Activated CD4-positive, alpha-beta T cell treated with anti-CD3 and anti-CD28 coated beads, Interleukin-2, amount 10 ng/mL, durations not matched to agents 7 days and 5 days (primary cell): ENCODE results near the gene ALG6. TPM values are rescaled to one million over a fixed set of nuclear protein-coding genes. Genes with fewer than 3 reads are reported as not detected.
"Not testable (repeated sequence)": the region's sequence is repeated elsewhere in the genome, so short reads cannot be mapped to it uniquely, and the experiment has no call there.

Experiments
- CTCF ChIA-PET: fragments of 350-600 bp; sonication (Branson Sonifier 250); formaldehyde crosslinking; loops from one replicate; lab custom pipeline; 2021; ENCODE audit warnings: antibody characterized with exemption; lab: Charles Lee
- POLR2A ChIA-PET: fragments of 350-600 bp; sonication (Branson Sonifier 250); formaldehyde crosslinking; loops from one replicate; lab custom pipeline; 2021; ENCODE audit warnings: antibody characterized with exemption; lab: Charles Lee
- DNase-seq: peaks from one replicate; pipeline ENCODE4 v3.0.0-alpha.2; 2020
- H3K27ac Mint-ChIP-seq: one replicate; pipeline ENCODE4 v1.8.0; 2021; ENCODE audit warnings: mild to moderate bottlenecking, moderate library complexity, mixed read lengths
- H3K27me3 Mint-ChIP-seq: one replicate; pipeline ENCODE4 v1.8.0; 2021; ENCODE audit warnings: mixed read lengths
- H3K36me3 Mint-ChIP-seq: one replicate; pipeline ENCODE4 v1.8.0; 2021; ENCODE audit warnings: low read depth, mixed read lengths
- H3K4me1 Mint-ChIP-seq: one replicate; pipeline ENCODE4 v1.8.0; 2021; ENCODE audit warnings: mixed read lengths
- H3K4me3 Mint-ChIP-seq: one replicate; pipeline ENCODE4 v1.8.0; 2021; ENCODE audit warnings: mild to moderate bottlenecking, moderate library complexity, mixed read lengths
- H3K9me3 Mint-ChIP-seq: one replicate; pipeline ENCODE4 v1.8.0; 2021; ENCODE audit warnings: mixed read lengths
- total RNA-seq, 2 experiments: library from RNA; stranded (reverse); gene quantifications; one replicate each; pipeline ENCODE4 v1.2.3, GENCODE V29; 2021

ALG6 gene
- total RNA-seq, 2 experiments from 2014 or later = 26.9 to 28.9 TPM

DNA sequence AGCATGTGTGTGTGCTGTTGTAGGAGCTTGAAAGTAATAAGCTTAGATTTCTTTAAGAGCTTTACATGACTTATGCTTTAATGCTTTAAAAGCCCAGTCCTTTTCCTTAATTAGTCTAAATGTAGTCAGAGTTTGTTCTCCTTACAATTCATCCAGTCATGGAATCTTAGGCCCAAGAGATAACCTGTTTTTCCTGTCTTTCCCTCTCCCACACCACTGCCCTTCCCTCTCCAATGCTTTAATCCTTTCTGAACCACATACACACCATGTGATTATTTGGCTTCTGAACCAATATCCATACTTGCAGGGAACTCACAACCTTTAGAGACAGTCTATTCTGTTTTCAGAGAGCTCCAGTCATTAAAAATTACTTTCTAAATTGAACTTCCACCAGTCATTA, 37.6 kb downstream of the ALG6 start:
- Mint-ChIP-seq H3K36me3 (peaks cover 28% of the 10 kb centered on the region), H3K4me1 (peaks cover 2% of the 10 kb centered on the region), H3K9me3 (no peaks in the 10 kb centered on the region), H3K27ac (peak overlapping the region; percentile 67), H3K27me3 (no peaks in the 10 kb centered on the region), H3K4me3 (no peak overlapping the region)
- ChIA-PET POLR2A (no interaction called here), CTCF (interaction anchor here (1.3 kb wide), 1 partner anchor 8 kb away, joined by 3 read pairs; no protein-coding TSS in a partner anchor)
- no peak for DNase-seq

DNA sequence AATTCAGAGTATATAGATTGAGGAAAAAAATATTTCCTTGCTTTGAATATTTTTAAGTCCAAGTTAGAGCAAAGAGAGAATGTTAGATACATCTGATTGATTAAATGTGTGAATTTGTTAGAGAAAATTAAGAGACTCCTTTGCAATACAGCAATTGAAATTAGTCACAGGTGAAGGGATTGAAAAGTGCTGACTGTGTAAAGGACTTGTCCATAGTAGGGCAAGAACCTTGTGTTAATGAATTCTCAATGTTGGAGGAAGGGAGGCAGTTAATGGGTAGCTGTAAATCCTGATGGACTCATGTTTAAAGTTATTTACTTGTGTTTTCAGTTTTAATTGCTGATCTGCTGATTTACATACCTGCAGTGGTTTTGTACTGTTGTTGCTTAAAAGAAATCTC, 38.6 kb downstream of the ALG6 start:
- CTCF ChIA-PET = no interaction called here
- no peaks in the 10 kb centered on the region for H3K9me3 Mint-ChIP-seq

DNA sequence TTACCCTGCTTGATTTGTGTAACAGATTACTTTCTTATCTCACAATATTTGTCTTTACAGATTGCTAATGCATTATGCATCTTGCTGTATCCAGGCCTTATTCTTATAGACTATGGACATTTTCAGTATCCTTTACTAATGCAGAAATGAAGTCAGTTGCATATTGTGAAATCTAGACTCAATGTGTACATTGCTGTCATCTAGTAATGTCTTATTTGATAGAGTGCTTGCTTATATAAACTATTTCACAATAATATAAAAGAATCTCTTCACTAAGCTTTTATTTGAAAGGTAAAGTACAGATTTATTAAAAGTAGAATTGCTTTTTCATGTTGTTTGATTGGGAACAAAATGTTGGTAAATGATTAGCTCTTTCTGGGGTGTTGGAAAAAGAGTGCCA, 39.6 kb downstream of the ALG6 start:
- Mint-ChIP-seq H3K9me3 (no peaks in the 10 kb centered on the region), H3K27ac (no peak overlapping the region), H3K4me1 (peaks cover 2% of the 10 kb centered on the region), H3K27me3 (no peaks in the 10 kb centered on the region), H3K36me3 (peaks cover 26% of the 10 kb centered on the region), H3K4me3 (no peak overlapping the region)
- POLR2A ChIA-PET = no interaction called here
- DNase-seq = no peak
- CTCF ChIA-PET = no interaction called here

More for the DNA sequence above, 38.6 kb downstream of the ALG6 start:
- H3K36me3 Mint-ChIP-seq = peaks cover 22% of the 10 kb centered on the region
- POLR2A ChIA-PET = no interaction called here
- H3K27ac Mint-ChIP-seq = no peak overlapping the region
- no peak overlapping the region for H3K4me3 Mint-ChIP-seq
- H3K27me3 Mint-ChIP-seq = no peaks in the 10 kb centered on the region
- no peak for DNase-seq
- peaks cover 2% of the 10 kb centered on the region for H3K4me1 Mint-ChIP-seq

DNA sequence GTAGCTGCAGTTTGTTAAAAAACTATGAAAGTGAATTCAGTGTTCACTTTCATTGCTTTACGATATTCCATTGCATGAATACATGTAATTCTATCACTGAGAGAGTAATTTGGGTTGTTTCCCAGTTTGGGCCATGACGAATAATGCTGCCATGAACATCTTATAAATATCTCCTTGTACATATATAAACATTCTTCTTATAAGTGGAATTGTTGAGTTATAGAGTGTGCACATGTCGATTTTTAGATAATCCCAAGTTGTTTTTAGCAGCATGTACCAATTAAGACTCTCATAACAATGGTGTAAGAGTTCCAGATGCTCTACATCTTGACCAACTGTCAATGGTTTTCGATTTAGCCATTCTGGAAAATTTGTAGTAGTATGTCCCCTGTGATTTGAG, 40.9 kb downstream of the ALG6 start:
- Mint-ChIP-seq H3K9me3 (no peaks in the 10 kb centered on the region), H3K4me3 (no peak overlapping the region), H3K4me1 (peaks cover 2% of the 10 kb centered on the region), H3K36me3 (peaks cover 23% of the 10 kb centered on the region), H3K27ac (no peak overlapping the region), H3K27me3 (no peaks in the 10 kb centered on the region)
- CTCF ChIA-PET = interaction anchor here (1.0 kb wide), 1 partner anchor 34 kb away, joined by 4 read pairs; no protein-coding TSS in a partner anchor
- POLR2A ChIA-PET = no interaction called here
- DNase-seq = no peak

DNA sequence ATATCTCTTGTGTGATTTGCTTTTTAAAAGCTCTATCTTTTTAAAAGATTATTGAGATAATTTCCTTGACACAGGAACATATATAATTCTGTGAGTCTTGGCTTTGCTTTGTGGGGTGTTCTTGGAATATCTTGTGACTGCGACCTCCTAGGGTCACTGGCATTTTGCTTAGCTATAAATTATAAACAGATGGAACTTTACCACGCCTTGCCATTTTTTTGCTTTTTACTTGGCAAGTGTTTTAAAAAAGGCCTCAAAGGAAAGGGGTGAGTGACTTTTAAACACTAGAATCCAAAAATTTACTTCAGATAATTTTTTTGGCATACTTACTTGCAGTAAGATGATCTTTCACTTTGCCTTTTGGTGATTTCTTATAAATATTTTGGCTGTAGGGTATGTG, 43.6 kb downstream of the ALG6 start:
- H3K36me3 Mint-ChIP-seq = peaks cover 17% of the 10 kb centered on the region
- ChIA-PET POLR2A (no interaction called here), CTCF (interaction anchor here (0.9 kb wide), 1 partner anchor 15 kb away, joined by 4 read pairs; no protein-coding TSS in a partner anchor)
- H3K4me1 Mint-ChIP-seq = no peaks in the 10 kb centered on the region
- H3K9me3 Mint-ChIP-seq = no peaks in the 10 kb centered on the region
- H3K27ac Mint-ChIP-seq = no peak overlapping the region
- no peak for DNase-seq
- no peaks in the 10 kb centered on the region for H3K27me3 Mint-ChIP-seq
- H3K4me3 Mint-ChIP-seq = no peak overlapping the region

DNA sequence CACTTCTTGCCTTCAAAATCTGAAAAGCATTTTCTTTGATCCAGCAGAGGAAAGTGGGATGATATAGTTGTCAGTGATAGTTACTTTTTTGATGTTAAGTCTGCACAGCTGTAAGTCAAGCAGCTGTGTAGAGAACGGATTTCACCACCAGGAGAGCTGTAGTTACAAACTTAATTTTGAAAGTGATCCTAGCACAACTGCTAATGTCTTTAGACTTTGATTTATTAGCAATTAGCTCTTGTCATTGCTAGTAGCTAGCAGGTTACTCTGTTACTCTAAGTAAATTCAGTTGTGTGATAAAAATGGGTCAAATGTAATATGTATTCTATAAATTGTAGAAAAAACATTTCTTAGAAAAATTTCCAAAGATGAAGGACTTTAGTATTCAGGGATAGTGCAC, 46.0 kb downstream of the ALG6 start:
- H3K36me3 Mint-ChIP-seq = peaks cover 12% of the 10 kb centered on the region
- no peak overlapping the region for H3K27ac Mint-ChIP-seq
- no peaks in the 10 kb centered on the region for H3K4me1 Mint-ChIP-seq
- H3K9me3 Mint-ChIP-seq = no peaks in the 10 kb centered on the region
- DNase-seq = no peak
- H3K27me3 Mint-ChIP-seq = no peaks in the 10 kb centered on the region
- ChIA-PET POLR2A (no interaction called here), CTCF (interaction anchor here (0.7 to 1.5 kb wide), 2 partner anchors 9 to 600 kb away, joined by 3 to 5 read pairs; no protein-coding TSS in a partner anchor)
- no peak overlapping the region for H3K4me3 Mint-ChIP-seq

DNA sequence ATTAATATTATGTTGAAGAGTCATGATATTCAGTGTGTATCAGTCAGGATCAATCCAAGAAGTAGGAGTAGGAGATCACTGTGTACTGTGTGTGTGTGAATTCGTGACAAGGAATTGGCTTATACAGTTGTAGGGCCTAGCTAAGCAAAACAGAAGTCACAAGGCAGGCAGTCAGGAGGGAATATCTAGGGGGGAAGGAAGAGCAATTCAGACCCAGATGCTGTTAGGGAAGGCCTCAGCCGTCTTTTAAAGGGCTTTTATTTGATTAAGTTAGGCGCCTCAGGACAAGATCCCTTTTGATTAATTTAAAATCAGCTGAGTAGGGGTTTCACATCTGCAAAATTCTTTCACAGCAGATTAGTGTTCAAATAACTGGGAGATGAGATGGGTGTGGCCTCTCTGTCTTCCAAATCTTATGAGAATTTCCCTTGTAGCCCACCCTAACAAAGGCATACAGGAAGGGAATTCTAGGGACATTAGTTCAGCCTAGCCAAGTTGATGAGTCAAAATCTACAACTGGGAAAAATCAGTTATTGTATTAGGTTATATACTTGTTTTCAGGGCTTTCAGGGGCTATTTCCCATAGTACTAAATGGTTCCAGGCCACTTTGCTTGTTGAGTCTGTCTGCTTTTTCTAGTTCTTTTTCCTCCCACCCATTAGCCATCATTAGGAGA, 47.4 kb downstream of the ALG6 start:
- no peaks in the 10 kb centered on the region for H3K27me3 Mint-ChIP-seq
- H3K9me3 Mint-ChIP-seq = no peaks in the 10 kb centered on the region
- no peak overlapping the region for H3K4me3 Mint-ChIP-seq
- ChIA-PET CTCF (no interaction called here), POLR2A (no interaction called here)
- DNase-seq = no peak
- H3K36me3 Mint-ChIP-seq = peaks cover 9% of the 10 kb centered on the region
- H3K27ac Mint-ChIP-seq = no peak overlapping the region
- H3K4me1 Mint-ChIP-seq = no peaks in the 10 kb centered on the region

DNA sequence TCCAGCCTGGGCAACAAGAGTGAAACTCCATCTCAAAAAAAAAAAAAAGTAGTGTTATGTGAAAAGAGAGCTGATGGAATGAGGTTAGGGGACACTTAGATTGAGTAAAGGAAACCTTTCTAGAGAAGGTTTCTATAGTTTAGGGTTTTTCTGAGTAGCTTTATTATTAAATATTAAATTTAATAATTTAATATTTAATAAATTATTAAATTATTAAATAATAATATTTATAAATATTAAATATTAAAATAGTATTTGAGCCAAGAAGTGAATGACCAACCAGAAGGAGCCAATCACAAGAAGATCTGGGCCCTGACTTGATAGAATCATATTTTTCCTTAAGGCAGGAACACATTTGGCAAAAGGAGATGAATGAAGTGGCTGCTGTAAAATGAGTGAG, 50.7 kb downstream of the ALG6 start:
- POLR2A ChIA-PET = no interaction called here
- no peak for DNase-seq
- H3K9me3 Mint-ChIP-seq = no peaks in the 10 kb centered on the region
- H3K27ac Mint-ChIP-seq = no peak overlapping the region
- H3K36me3 Mint-ChIP-seq = peaks cover 5% of the 10 kb centered on the region
- CTCF ChIA-PET = interaction anchor here (0.6 kb wide), 1 partner anchor 44 kb away, joined by 3 read pairs; no protein-coding TSS in a partner anchor
- no peaks in the 10 kb centered on the region for H3K27me3 Mint-ChIP-seq
- no peak overlapping the region for H3K4me3 Mint-ChIP-seq
- H3K4me1 Mint-ChIP-seq = no peaks in the 10 kb centered on the region

DNA sequence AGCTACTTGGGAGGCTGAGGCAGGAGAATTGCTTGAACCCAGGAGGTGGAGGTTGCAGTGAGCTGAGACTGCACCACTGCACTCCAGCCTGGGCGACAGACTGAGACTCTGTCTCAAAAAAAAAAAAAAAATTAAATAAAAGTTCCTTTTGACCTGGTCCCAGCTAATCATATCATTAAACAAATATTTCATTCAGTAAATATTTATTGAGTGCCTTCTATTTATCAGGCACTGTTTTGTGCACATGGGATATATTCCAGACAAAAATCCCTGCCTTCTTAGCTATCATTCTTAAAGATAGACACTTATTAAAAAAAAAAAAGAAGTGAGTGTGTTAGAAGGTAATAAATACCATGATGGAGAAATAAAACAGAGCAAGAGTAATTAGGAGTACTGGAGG, 53.3 kb downstream of the ALG6 start:
- H3K36me3 Mint-ChIP-seq, DNase-seq, POLR2A ChIA-PET, H3K4me3 Mint-ChIP-seq, H3K4me1 Mint-ChIP-seq, H3K27ac Mint-ChIP-seq, H3K9me3 Mint-ChIP-seq, CTCF ChIA-PET, H3K27me3 Mint-ChIP-seq: not testable (repeated sequence)

DNA sequence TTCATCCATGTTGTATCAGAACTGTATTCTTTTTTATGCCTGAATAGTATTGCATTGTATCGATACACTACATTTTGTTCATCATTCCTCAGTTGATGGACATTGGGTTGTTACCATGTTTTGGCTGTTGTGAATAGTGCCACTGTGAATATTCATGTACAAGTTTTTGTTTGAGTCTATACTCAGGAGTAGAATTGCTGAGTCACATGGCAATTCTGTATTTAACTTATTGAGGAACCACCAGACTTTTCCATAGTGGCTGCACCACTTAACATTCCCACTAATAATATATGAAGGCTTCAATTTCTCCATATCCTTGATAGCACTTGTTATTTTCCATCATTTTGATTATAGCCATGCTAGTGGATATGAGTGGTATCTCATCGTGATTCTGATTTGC, 56.2 kb downstream of the ALG6 start:
- H3K4me1 Mint-ChIP-seq = no peaks in the 10 kb centered on the region
- no peak overlapping the region for H3K27ac Mint-ChIP-seq
- no peak for DNase-seq
- H3K36me3 Mint-ChIP-seq = peaks cover 8% of the 10 kb centered on the region
- POLR2A ChIA-PET = no interaction called here
- CTCF ChIA-PET = no interaction called here
- H3K27me3 Mint-ChIP-seq = no peaks in the 10 kb centered on the region
- no peaks in the 10 kb centered on the region for H3K9me3 Mint-ChIP-seq
- no peak overlapping the region for H3K4me3 Mint-ChIP-seq

DNA sequence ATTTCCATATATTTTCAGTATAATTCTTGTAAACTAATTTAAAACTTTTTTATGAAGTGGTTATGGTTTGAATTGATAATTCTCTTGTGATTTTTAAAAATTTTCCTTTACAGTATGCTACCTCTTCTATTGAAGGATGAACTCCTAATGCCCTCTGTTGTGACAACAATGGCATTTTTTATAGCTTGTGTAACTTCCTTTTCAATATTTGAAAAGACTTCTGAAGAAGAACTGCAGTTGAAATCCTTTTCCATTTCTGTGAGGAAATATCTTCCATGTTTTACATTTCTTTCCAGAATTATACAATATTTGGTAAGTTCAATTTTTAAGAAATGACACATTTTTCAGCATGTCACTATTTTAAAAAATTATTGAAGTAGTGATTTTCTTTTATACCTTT, 61.4 kb downstream of the ALG6 start:
- Mint-ChIP-seq H3K4me3 (no peak overlapping the region), H3K9me3 (peaks cover 6% of the 10 kb centered on the region), H3K4me1 (no peaks in the 10 kb centered on the region), H3K27me3 (no peaks in the 10 kb centered on the region), H3K27ac (no peak overlapping the region), H3K36me3 (peaks cover 19% of the 10 kb centered on the region)
- no peak for DNase-seq
- ChIA-PET POLR2A (no interaction called here), CTCF (no interaction called here)

DNA sequence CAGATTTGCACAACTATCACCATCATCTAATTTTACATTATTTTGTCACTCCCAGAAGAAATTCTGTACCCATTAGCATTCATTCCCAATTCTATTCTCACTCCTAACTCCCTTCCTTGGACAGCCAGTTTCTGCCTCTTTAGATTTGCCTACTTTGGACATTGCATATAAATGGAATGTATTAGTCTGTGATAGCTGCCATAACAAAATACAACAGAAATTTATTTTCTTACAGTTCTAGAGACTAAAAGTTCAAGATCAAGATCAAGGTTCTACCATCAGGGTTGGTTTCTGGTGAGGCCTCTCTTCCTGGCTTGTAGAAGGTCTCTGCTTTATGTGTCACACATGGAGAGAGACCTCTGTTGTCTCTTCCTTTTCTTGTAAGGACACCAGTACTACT, 61.9 kb downstream of the ALG6 start:
- Mint-ChIP-seq H3K9me3 (peaks cover 6% of the 10 kb centered on the region), H3K36me3 (peaks cover 19% of the 10 kb centered on the region), H3K4me3 (no peak overlapping the region), H3K27me3 (no peaks in the 10 kb centered on the region), H3K4me1 (no peaks in the 10 kb centered on the region), H3K27ac (no peak overlapping the region)
- CTCF ChIA-PET = no interaction called here
- DNase-seq = no peak
- POLR2A ChIA-PET = no interaction called here

DNA sequence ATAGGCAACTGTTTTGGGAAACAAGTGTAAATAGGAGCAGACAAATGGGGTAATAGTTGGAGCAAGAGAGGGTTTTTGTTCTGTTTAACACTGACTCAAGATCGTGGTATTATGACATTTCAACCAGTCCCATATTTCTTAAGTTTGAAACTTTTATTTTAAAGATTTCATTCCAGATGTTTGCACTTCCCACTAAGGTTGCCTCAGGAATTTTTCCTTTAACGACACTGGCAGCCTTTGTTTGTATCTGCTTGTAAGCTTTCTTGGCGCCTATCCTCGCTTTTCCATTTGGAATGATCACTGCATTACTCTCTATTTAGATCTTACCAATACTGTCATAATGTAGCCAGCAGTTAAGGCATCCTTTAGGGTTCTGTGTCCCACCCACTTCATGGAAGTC, 67.7 kb downstream of the ALG6 start:
- Mint-ChIP-seq H3K4me1 (no peaks in the 10 kb centered on the region), H3K9me3 (no peaks in the 10 kb centered on the region), H3K36me3 (peaks cover 21% of the 10 kb centered on the region), H3K27ac (no peak overlapping the region), H3K4me3 (no peak overlapping the region), H3K27me3 (no peaks in the 10 kb centered on the region)
- ChIA-PET CTCF (no interaction called here), POLR2A (no interaction called here)
- DNase-seq = no peak

DNA sequence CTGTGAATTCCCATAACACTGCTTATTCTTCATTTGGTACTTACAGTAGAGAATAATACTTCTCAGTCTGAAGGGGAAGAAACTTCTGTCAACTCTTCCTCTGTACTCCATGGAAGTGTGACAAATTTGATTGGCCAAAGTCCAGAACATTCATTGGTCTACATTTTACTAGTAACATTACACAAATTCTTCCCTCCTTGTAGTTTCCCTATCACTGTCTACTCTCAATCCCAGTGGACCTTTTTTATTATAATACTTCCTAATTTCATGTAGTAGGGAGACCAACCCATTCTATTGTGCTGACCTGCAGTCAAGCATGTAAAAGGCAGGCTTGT, 74.7 kb downstream of the ALG6 start:
- no peak for DNase-seq
- no peak overlapping the region for H3K27ac Mint-ChIP-seq
- H3K27me3 Mint-ChIP-seq = no peaks in the 10 kb centered on the region
- H3K36me3 Mint-ChIP-seq = peaks cover 4% of the 10 kb centered on the region
- no peaks in the 10 kb centered on the region for H3K4me1 Mint-ChIP-seq
- POLR2A ChIA-PET = no interaction called here
- CTCF ChIA-PET = interaction anchor here (1.2 kb wide), 1 partner anchor 34 kb away, joined by 4 read pairs; no protein-coding TSS in a partner anchor
- H3K4me3 Mint-ChIP-seq = no peak overlapping the region
- H3K9me3 Mint-ChIP-seq = no peaks in the 10 kb centered on the region
